H7 (cell line): ENCODE data around the gene PPP1R14D. TPM values are rescaled to one million over a fixed set of nuclear protein-coding genes. Genes with fewer than 3 reads are reported as not detected.

Experiments
- DNase-seq: peaks from one replicate; pipeline ENCODE4 v3.0.0; 2012
- H3K27me3 ChIP-seq: 2 replicates; pipeline ENCODE4 v1.6.0; 2011; ENCODE audit warnings: mild to moderate bottlenecking, low read length; ENCODE audit not compliant: control insufficient read depth, insufficient read depth
- H3K36me3 ChIP-seq: replicated peaks from 2 replicates; pipeline ENCODE4 v1.5.1; 2011; ENCODE audit warnings: low read length; ENCODE audit not compliant: control insufficient read depth, insufficient read depth
- H3K4me3 ChIP-seq: 2 replicates; pipeline ENCODE4 v1.5.1; 2011; ENCODE audit warnings: low read depth, mild to moderate bottlenecking, control low read depth, low read length, moderate library complexity; ENCODE audit not compliant: insufficient read depth
- total RNA-seq: library from RNA; depleted of rRNA; stranded (reverse); fragments of >200 nt; shearing (Covaris generic); gene quantifications from 2 replicates; pipeline ENCODE4 v1.2.3, GENCODE V29; 2014

Gene PPP1R14D
- total RNA-seq, 1 experiment from 2014 or later = not detected

GRCh38 chr15:40792394-40792793 is 36.1 kb downstream of the PPP1R14D start:
- no peak for DNase-seq
- H3K4me3 ChIP-seq = no peak overlapping the region
- no peaks in the 10 kb centered on the region; the same call in 1 of the 2 replicates for H3K36me3 ChIP-seq
- H3K27me3 ChIP-seq = no peaks in the 10 kb centered on the region

GRCh38 chr15:40790718-40791117 is 37.8 kb downstream of the PPP1R14D start:
- Histone ChIP-seq H3K27me3 (no peaks in the 10 kb centered on the region), H3K36me3 (no peaks in the 10 kb centered on the region; the same call in 1 of the 2 replicates), H3K4me3 (no peak overlapping the region)
- DNase-seq = no peak

GRCh38 chr15:40789999-40790398 is 38.5 kb downstream of the PPP1R14D start:
- no peak for DNase-seq
- H3K4me3 ChIP-seq = no peak overlapping the region
- no peaks in the 10 kb centered on the region; the same call in 1 of the 2 replicates for H3K36me3 ChIP-seq
- H3K27me3 ChIP-seq = no peaks in the 10 kb centered on the region

- no peak overlapping the region for H3K4me3 ChIP-seq
- no peak for DNase-seq
- H3K36me3 ChIP-seq = no peaks in the 10 kb centered on the region; the same call in 1 of the 2 replicates
- no peaks in the 10 kb centered on the region for H3K27me3 ChIP-seq
Observed at GRCh38 chr15:40789119-40789518, 39.4 kb downstream of the PPP1R14D start.

- DNase-seq = no peak
- no peaks in the 10 kb centered on the region; the same call in 1 of the 2 replicates for H3K36me3 ChIP-seq
- no peaks in the 10 kb centered on the region for H3K27me3 ChIP-seq
- no peak overlapping the region for H3K4me3 ChIP-seq
Observed at GRCh38 chr15:40787991-40788390, 40.5 kb downstream of the PPP1R14D start.

- peak; percentile 84 for DNase-seq
- Histone ChIP-seq H3K36me3 (no peaks in the 10 kb centered on the region; the same call in 1 of the 2 replicates), H3K27me3 (no peaks in the 10 kb centered on the region), H3K4me3 (no peak overlapping the region)
Observed at GRCh38 chr15:40787344-40787841, 41.1 kb downstream of the PPP1R14D start.

- Histone ChIP-seq H3K4me3 (no peak overlapping the region), H3K27me3 (no peaks in the 10 kb centered on the region), H3K36me3 (no peaks in the 10 kb centered on the region)
- no peak for DNase-seq
Observed at GRCh38 chr15:40785814-40786213, 42.7 kb downstream of the PPP1R14D start.

- no peaks in the 10 kb centered on the region for H3K27me3 ChIP-seq
- no peak overlapping the region for H3K4me3 ChIP-seq
- no peak for DNase-seq
- H3K36me3 ChIP-seq = no peaks in the 10 kb centered on the region
Observed at GRCh38 chr15:40785164-40785563, 43.3 kb downstream of the PPP1R14D start.

- H3K4me3 ChIP-seq = no peak overlapping the region
- DNase-seq = peak; percentile 75
- peaks cover 8% of the 10 kb centered on the region for H3K36me3 ChIP-seq
- no peaks in the 10 kb centered on the region for H3K27me3 ChIP-seq
Observed at GRCh38 chr15:40782609-40783227, 45.8 kb downstream of the PPP1R14D start.

- DNase-seq = no peak
- H3K36me3 ChIP-seq = peaks cover 21% of the 10 kb centered on the region
- no peak overlapping the region for H3K4me3 ChIP-seq
- H3K27me3 ChIP-seq = no peaks in the 10 kb centered on the region
Observed at GRCh38 chr15:40776537-40777141, 51.9 kb downstream of the PPP1R14D start.

GRCh38 chr15:40775740-40776536 is 52.6 kb downstream of the PPP1R14D start:
- Histone ChIP-seq H3K36me3 (peaks cover 21% of the 10 kb centered on the region), H3K4me3 (no peak overlapping the region), H3K27me3 (no peaks in the 10 kb centered on the region)
- no peak for DNase-seq

- no peak for DNase-seq
- Histone ChIP-seq H3K36me3 (peaks cover 21% of the 10 kb centered on the region), H3K27me3 (no peaks in the 10 kb centered on the region), H3K4me3 (no peak overlapping the region)
Observed at GRCh38 chr15:40775007-40775406, 53.5 kb downstream of the PPP1R14D start.

GRCh38 chr15:40773902-40774301 is 54.6 kb downstream of the PPP1R14D start:
- Histone ChIP-seq H3K4me3 (no peak overlapping the region), H3K27me3 (no peaks in the 10 kb centered on the region), H3K36me3 (peaks cover 15% of the 10 kb centered on the region)
- DNase-seq = peak; percentile 18

- peak; percentile 18 for DNase-seq
- Histone ChIP-seq H3K36me3 (peaks cover 15% of the 10 kb centered on the region), H3K27me3 (no peaks in the 10 kb centered on the region), H3K4me3 (no peak overlapping the region)
Observed at GRCh38 chr15:40773496-40773895, 55.0 kb downstream of the PPP1R14D start.

GRCh38 chr15:40772014-40772413 is 56.5 kb downstream of the PPP1R14D start:
- DNase-seq = peak; percentile 31
- peaks cover 14% of the 10 kb centered on the region for H3K36me3 ChIP-seq
- H3K4me3 ChIP-seq = no peak overlapping the region
- no peaks in the 10 kb centered on the region for H3K27me3 ChIP-seq
